K562 (cell line): ENCODE measurements around the gene PIGM. TPM values are rescaled to one million over a fixed set of nuclear protein-coding genes. Genes with fewer than 3 reads are reported as not detected.

Experiments used
- GTF2A2 ChIP-seq: IDR thresholded peaks from 2 replicates; pipeline ENCODE4 v1.6.1; 2016; ENCODE audit warnings: mild to moderate bottlenecking, missing genetic modification characterization, missing compliant biosample characterization
- HEY1 ChIP-seq: fragments of 250-450 bp; sonication (Bioruptor Pico); IDR thresholded peaks from 2 replicates; pipeline ENCODE4 v1.5.0; 2020; ENCODE audit warnings: mild to moderate bottlenecking, moderate library complexity, borderline replicate concordance
- JUN ChIP-seq, 2 experiments: sonication (generic) in 1 of 2; formaldehyde crosslinking in 1 of 2; IDR thresholded peaks; 2 replicates each; pipeline versions ENCODE4 v1.6.1 to v1.8.0; 2012 to 2022; ENCODE audit warnings: borderline replicate concordance in 2 of 2, mild to moderate bottlenecking in 2 of 2, improper control_type of control experiment in 1 of 2, low read depth in 1 of 2, low read length in 1 of 2, missing genetic modification reagents in 1 of 2
- KDM1A ChIP-seq, 2 experiments: fragments of 450-650 bp; IDR thresholded peaks; 2 replicates each; pipeline ENCODE4 v1.6.1; 2016; ENCODE audit warnings: mild to moderate bottlenecking in 2 of 2
- NCOR1 ChIP-seq: fragments of 450-650 bp; IDR thresholded peaks from 2 replicates; pipeline ENCODE4 v1.6.1; 2016; ENCODE audit warnings: mild to moderate bottlenecking, moderate library complexity
- PHB2 ChIP-seq: fragments of 450-650 bp; IDR thresholded peaks from 2 replicates; pipeline ENCODE4 v1.6.1; 2017; ENCODE audit warnings: low read depth
- PHTF2 ChIP-seq: fragments of 250-450 bp; sonication (Bioruptor Pico); IDR thresholded peaks from 2 replicates; pipeline ENCODE4 v1.5.0; 2021; ENCODE audit warnings: mild to moderate bottlenecking
- RAD51 ChIP-seq: fragments of 450-650 bp; IDR thresholded peaks from 2 replicates; pipeline ENCODE4 v1.7.1; 2016; ENCODE audit warnings: low read depth, mild to moderate bottlenecking, borderline replicate concordance
- RBM25 ChIP-seq: fragments of 200-400 bp; formaldehyde crosslinking; IDR thresholded peaks from 2 replicates; pipeline ENCODE4 v1.6.1; 2018; ENCODE audit warnings: low read length, low read depth, moderate library complexity; ENCODE audit not compliant: severe bottlenecking
- SIRT6 ChIP-seq: IDR thresholded peaks from one replicate; pipeline ENCODE4 v1.6.1; 2012; ENCODE audit warnings: low read depth, mild to moderate bottlenecking, control low read depth, inconsistent platforms, low read length, moderate library complexity
- XRCC4 ChIP-seq: IDR thresholded peaks from one replicate; pipeline ENCODE4 v1.6.1; 2011; ENCODE audit not compliant: insufficient read depth, insufficient read length; ENCODE audit errors: extremely low read depth
- ZNF785 ChIP-seq: fragments of 250-450 bp; sonication (Bioruptor Pico); IDR thresholded peaks from 2 replicates; pipeline ENCODE4 v1.4.0; 2020; ENCODE audit warnings: mild to moderate bottlenecking
- polyA plus RNA-seq, 8 experiments: library from polyadenylated mRNA; depleted of rRNA in 4 of 8; stranded (reverse) in 5 of 8; unstranded in 3 of 8; fragments of >200 nt; fragmentation: Nextera tagmentation in 2 of 8; fragmentation: Illumina TruSeq in 1 of 8; extraction: Ambion mirVana in 2 of 8; extraction: Trizol in 1 of 8; gene quantifications; 2 replicates each; pipeline versions ENCODE4 v1.2.1 to v1.2.3, GENCODE V29; 2011 to 2014; ENCODE audit warnings: inconsistent platforms in 1 of 8, missing spikeins in 1 of 8
- total RNA-seq, 7 experiments: library from RNA; depleted of rRNA in 6 of 7; stranded (reverse); fragments of >200 nt in 6 of 7; fragmentation: Illumina TruSeq in 2 of 7; extraction: Trizol in 2 of 7; gene quantifications; 2 replicates each; pipeline versions ENCODE4 v1.2.1 to v1.2.3, GENCODE V29; 2011 to 2021; ENCODE audit warnings: low replicate concordance in 1 of 7
- TF ChIP-seq, protein P1 (sequence below), 2 experiments: fragments of 450-650 bp in 1 of 2; sonication (generic) in 1 of 2; formaldehyde crosslinking in 1 of 2; IDR thresholded peaks in 1 of 2; conservative IDR thresholded peaks in 1 of 2; 2 replicates each; pipeline versions ENCODE4 v1.6.1 to v1.8.1; 2016 to 2023; ENCODE audit warnings: mild to moderate bottlenecking in 2 of 2, moderate library complexity in 2 of 2, inconsistent platforms in 1 of 2, missing genetic modification reagents in 1 of 2
- TF ChIP-seq, protein P2 (sequence below), 3 experiments: fragments of 200-800 bp in 1 of 3; sonication (Bioruptor generic) in 1 of 3; sonication (generic) in 1 of 3; formaldehyde crosslinking in 1 of 3; IDR thresholded peaks; 2 replicates each; pipeline versions ENCODE4 v1.6.1 to v1.8.0; 2016 to 2022; ENCODE audit warnings: mild to moderate bottlenecking in 2 of 3, missing compliant biosample characterization in 2 of 3, missing genetic modification characterization in 2 of 3, missing genetic modification reagents in 1 of 3
- TF ChIP-seq, protein P3 (sequence below): sonication (generic); formaldehyde crosslinking; IDR thresholded peaks from 2 replicates; pipeline ENCODE4 v1.8.0; 2023; ENCODE audit warnings: missing genetic modification reagents, mild to moderate bottlenecking, borderline replicate concordance

Gene PIGM
- total and polyA plus RNA-seq, 9 of the 15 experiments (the other 6 are each of a cell fraction or from before 2014, with no cell fraction given), result 2.6 to 6.7 (median 4.3) TPM

DNA sequence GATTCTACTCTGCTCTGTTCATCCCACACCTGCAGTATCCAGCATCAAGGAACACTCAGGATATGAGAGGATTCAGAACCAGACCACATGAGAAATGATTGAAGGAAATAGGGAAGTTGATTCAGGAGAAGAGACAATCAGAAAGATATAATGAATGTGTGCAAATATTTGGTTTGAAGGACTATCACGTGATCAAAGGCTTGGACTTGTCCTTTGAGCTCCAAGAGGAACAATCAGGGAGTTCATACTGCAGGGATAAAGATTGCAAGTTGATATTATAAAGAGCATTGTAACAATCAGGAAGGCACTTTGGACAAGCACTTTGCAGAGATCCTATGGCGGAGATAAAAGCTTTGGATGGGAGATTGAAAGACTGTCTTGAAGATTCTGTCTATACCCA lies 13.9 kb upstream of the PIGM start (continued):
- no peak for TF ChIP-seq ZNF785 (CRISPR knock-in tag)
- no peak for TF ChIP-seq SIRT6
- TF ChIP-seq PHB2, result no peak
- TF ChIP-seq, protein P1, sequence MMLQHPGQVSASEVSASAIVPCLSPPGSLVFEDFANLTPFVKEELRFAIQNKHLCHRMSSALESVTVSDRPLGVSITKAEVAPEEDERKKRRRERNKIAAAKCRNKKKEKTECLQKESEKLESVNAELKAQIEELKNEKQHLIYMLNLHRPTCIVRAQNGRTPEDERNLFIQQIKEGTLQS (IDR thresholded peaks at IDR 0.05), result no peak
- TF ChIP-seq, protein P1 (CRISPR knock-in tag; conservative IDR thresholded peaks at IDR 0.05), result no peak
- TF ChIP-seq HEY1 (CRISPR knock-in tag), result no peak
- no peak for TF ChIP-seq RBM25
- TF ChIP-seq JUN (IDR thresholded peaks at IDR 0.05; ENCODE audit: borderline replicate concordance, low read depth, low read length), result no peak
- no peak for TF ChIP-seq JUN (CRISPR knock-in tag; IDR thresholded peaks at IDR 0.05; ENCODE audit: borderline replicate concordance)
- TF ChIP-seq RAD51, result peak; percentile 90
- TF ChIP-seq PHTF2, result no peak
- TF ChIP-seq XRCC4, result no peak
- TF ChIP-seq, protein P2, sequence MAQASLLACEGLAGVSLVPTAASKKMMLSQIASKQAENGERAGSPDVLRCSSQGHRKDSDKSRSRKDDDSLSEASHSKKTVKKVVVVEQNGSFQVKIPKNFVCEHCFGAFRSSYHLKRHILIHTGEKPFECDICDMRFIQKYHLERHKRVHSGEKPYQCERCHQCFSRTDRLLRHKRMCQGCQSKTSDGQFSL (CRISPR knock-in tag; IDR thresholded peaks at IDR 0.05), result no peak
- TF ChIP-seq, protein P2 (tag; IDR thresholded peaks at IDR 0.05), result no peak
- no peak for TF ChIP-seq GTF2A2
- TF ChIP-seq, protein P3, sequence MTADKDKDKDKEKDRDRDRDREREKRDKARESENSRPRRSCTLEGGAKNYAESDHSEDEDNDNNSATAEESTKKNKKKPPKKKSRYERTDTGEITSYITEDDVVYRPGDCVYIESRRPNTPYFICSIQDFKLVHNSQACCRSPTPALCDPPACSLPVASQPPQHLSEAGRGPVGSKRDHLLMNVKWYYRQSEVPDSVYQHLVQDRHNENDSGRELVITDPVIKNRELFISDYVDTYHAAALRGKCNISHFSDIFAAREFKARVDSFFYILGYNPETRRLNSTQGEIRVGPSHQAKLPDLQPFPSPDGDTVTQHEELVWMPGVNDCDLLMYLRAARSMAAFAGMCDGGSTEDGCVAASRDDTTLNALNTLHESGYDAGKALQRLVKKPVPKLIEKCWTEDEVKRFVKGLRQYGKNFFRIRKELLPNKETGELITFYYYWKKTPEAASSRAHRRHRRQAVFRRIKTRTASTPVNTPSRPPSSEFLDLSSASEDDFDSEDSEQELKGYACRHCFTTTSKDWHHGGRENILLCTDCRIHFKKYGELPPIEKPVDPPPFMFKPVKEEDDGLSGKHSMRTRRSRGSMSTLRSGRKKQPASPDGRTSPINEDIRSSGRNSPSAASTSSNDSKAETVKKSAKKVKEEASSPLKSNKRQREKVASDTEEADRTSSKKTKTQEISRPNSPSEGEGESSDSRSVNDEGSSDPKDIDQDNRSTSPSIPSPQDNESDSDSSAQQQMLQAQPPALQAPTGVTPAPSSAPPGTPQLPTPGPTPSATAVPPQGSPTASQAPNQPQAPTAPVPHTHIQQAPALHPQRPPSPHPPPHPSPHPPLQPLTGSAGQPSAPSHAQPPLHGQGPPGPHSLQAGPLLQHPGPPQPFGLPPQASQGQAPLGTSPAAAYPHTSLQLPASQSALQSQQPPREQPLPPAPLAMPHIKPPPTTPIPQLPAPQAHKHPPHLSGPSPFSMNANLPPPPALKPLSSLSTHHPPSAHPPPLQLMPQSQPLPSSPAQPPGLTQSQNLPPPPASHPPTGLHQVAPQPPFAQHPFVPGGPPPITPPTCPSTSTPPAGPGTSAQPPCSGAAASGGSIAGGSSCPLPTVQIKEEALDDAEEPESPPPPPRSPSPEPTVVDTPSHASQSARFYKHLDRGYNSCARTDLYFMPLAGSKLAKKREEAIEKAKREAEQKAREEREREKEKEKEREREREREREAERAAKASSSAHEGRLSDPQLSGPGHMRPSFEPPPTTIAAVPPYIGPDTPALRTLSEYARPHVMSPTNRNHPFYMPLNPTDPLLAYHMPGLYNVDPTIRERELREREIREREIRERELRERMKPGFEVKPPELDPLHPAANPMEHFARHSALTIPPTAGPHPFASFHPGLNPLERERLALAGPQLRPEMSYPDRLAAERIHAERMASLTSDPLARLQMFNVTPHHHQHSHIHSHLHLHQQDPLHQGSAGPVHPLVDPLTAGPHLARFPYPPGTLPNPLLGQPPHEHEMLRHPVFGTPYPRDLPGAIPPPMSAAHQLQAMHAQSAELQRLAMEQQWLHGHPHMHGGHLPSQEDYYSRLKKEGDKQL (CRISPR knock-in tag), result no peak
- no peak for TF ChIP-seq KDM1A (IDR thresholded peaks at IDR 0.05)
- no peak for TF ChIP-seq NCOR1
- TF ChIP-seq, all 486 proteins: peak for 4
